ENCODE results near the gene MMP17.

MMP17 gene

GRCh38 chr12:131825146-131825892, 2.9 kb upstream of the MMP17 start:
- peak; percentile 25 for DNase-seq (ENCODE audit: low read depth)
- H3K4me3 ChIP-seq (ENCODE audit: low read depth, low read length), result no peak overlapping the region
- TF ChIP-seq MAX (IDR thresholded peaks at IDR 0.05; ENCODE audit: low read depth, low read length) (no peak), MYC (IDR thresholded peaks at IDR 0.05; ENCODE audit: low read depth, low read length) (no peak), CTCF (IDR thresholded peaks at IDR 0.05; ENCODE audit: low read depth, low read length) (no peak), POLR2A (IDR thresholded peaks at IDR 0.05; ENCODE audit: extremely low read depth, insufficient read length) (no peak)

- peak; percentile 21 for DNase-seq (ENCODE audit: low read depth)
- H3K4me3 ChIP-seq (ENCODE audit: low read depth, low read length), result no peak overlapping the region
- TF ChIP-seq MYC (IDR thresholded peaks at IDR 0.05; ENCODE audit: low read depth, low read length) (no peak), CTCF (IDR thresholded peaks at IDR 0.05; ENCODE audit: low read depth, low read length) (no peak), MAX (IDR thresholded peaks at IDR 0.05; ENCODE audit: low read depth, low read length) (no peak), POLR2A (IDR thresholded peaks at IDR 0.05; ENCODE audit: extremely low read depth, insufficient read length) (no peak)
Measured at GRCh38 chr12:131826097-131826928, 1.9 kb upstream of the MMP17 start.

- DNase-seq (ENCODE audit: low read depth), result no peak
- H3K4me3 ChIP-seq (ENCODE audit: low read depth, low read length), result peak overlapping the region; percentile 71
- TF ChIP-seq POLR2A (IDR thresholded peaks at IDR 0.05; ENCODE audit: extremely low read depth, insufficient read length), result no peak
- TF ChIP-seq MYC (IDR thresholded peaks at IDR 0.05; ENCODE audit: low read depth, low read length), result no peak
- no peak for TF ChIP-seq MAX (IDR thresholded peaks at IDR 0.05; ENCODE audit: low read depth, low read length)
- TF ChIP-seq CTCF (IDR thresholded peaks at IDR 0.05; ENCODE audit: low read depth, low read length), result no peak
Measured at GRCh38 chr12:131828671-131829355, 620 bp downstream of the MMP17 start.

GRCh38 chr12:131829356-131829747, 1.2 kb downstream of the MMP17 start:
- DNase-seq (ENCODE audit: low read depth), result peak; percentile 82
- TF ChIP-seq CTCF (IDR thresholded peaks at IDR 0.05; ENCODE audit: low read depth, low read length), result no peak
- TF ChIP-seq POLR2A (IDR thresholded peaks at IDR 0.05; ENCODE audit: extremely low read depth, insufficient read length), result no peak
- TF ChIP-seq MAX (IDR thresholded peaks at IDR 0.05; ENCODE audit: low read depth, low read length), result no peak
- no peak for TF ChIP-seq MYC (IDR thresholded peaks at IDR 0.05; ENCODE audit: low read depth, low read length)
- peak overlapping the region; percentile 71 for H3K4me3 ChIP-seq (ENCODE audit: low read depth, low read length)

- peak; percentile 58 for DNase-seq (ENCODE audit: low read depth)
- peak overlapping the region; percentile 71 for H3K4me3 ChIP-seq (ENCODE audit: low read depth, low read length)
- TF ChIP-seq MYC (IDR thresholded peaks at IDR 0.05; ENCODE audit: low read depth, low read length) (no peak), MAX (IDR thresholded peaks at IDR 0.05; ENCODE audit: low read depth, low read length) (no peak), CTCF (IDR thresholded peaks at IDR 0.05; ENCODE audit: low read depth, low read length) (no peak), POLR2A (IDR thresholded peaks at IDR 0.05; ENCODE audit: extremely low read depth, insufficient read length) (no peak)
Measured at GRCh38 chr12:131829791-131830334, 1.7 kb downstream of the MMP17 start.

Data from NB4 (cell line).